K562 (cell line): ENCODE measurements around the gene LY6G6D. TPM values are rescaled to one million over a fixed set of nuclear protein-coding genes. Genes with fewer than 3 reads are reported as not detected.

ENCODE experiments used
- ASH1L ChIP-seq: fragments of 450-650 bp; IDR thresholded peaks from 2 replicates; pipeline ENCODE4 v1.6.1; 2018; ENCODE audit warnings: borderline replicate concordance, mild to moderate bottlenecking, low read depth; ENCODE audit not compliant: partially characterized antibody
- BCOR ChIP-seq: fragments of 450-650 bp; IDR thresholded peaks from 2 replicates; pipeline ENCODE4 v1.6.1; 2016
- BRCA1 ChIP-seq, 2 experiments: fragments of 450-650 bp in 1 of 2; sonication (generic) in 1 of 2; formaldehyde crosslinking in 1 of 2; IDR thresholded peaks; 2 replicates each; pipeline versions ENCODE4 v1.5.0 to v1.6.1; 2017 to 2020; ENCODE audit warnings: mild to moderate bottlenecking in 1 of 2, missing genetic modification reagents in 1 of 2
- DLX4 ChIP-seq: fragments of 250-450 bp; sonication (Bioruptor Pico); IDR thresholded peaks from 2 replicates; pipeline ENCODE4 v1.6.1; 2021; ENCODE audit warnings: mild to moderate bottlenecking
- KDM5B ChIP-seq: fragments of 200-600 bp; sonication (generic); IDR thresholded peaks from 2 replicates; pipeline ENCODE4 v1.6.1; 2012; ENCODE audit warnings: low read depth, mild to moderate bottlenecking, moderate library complexity, low read length, control low read depth, inconsistent platforms; ENCODE audit not compliant: insufficient replicate concordance
- NCOR1 ChIP-seq: fragments of 450-650 bp; IDR thresholded peaks from 2 replicates; pipeline ENCODE4 v1.6.1; 2016; ENCODE audit warnings: mild to moderate bottlenecking, moderate library complexity
- SRF ChIP-seq, 2 experiments: fragments of 250-450, 450-650 bp in 1 of 2; sonication (Bioruptor Pico) in 1 of 2; sonication (generic) in 1 of 2; formaldehyde crosslinking; IDR thresholded peaks; 2 replicates each; pipeline versions ENCODE4 v1.5.0 to v1.5.1; 2020 to 2022; ENCODE audit warnings: mild to moderate bottlenecking in 1 of 2, missing genetic modification reagents in 1 of 2
- STAT6 ChIP-seq: sonication (generic); formaldehyde crosslinking; IDR thresholded peaks from 2 replicates; pipeline ENCODE4 v1.8.1; 2023; ENCODE audit warnings: mild to moderate bottlenecking, missing genetic modification reagents
- ZFP30 ChIP-seq: fragments of 250-450 bp; sonication (Bioruptor Pico); IDR thresholded peaks from 2 replicates; pipeline ENCODE4 v1.8.0; 2022; ENCODE audit warnings: moderate library complexity, mild to moderate bottlenecking, inconsistent platforms, borderline replicate concordance
- ZFX ChIP-seq: sonication (generic); formaldehyde crosslinking; IDR thresholded peaks from 2 replicates; pipeline ENCODE4 v1.8.0; 2022; ENCODE audit warnings: mild to moderate bottlenecking, missing genetic modification reagents, moderate library complexity
- ZNF143 ChIP-seq: sonication (generic); formaldehyde crosslinking; IDR thresholded peaks from 2 replicates; pipeline ENCODE4 v1.9.0; 2022; ENCODE audit warnings: mild to moderate bottlenecking, missing genetic modification reagents
- ZNF311 ChIP-seq: fragments of 250-450 bp; sonication (Bioruptor Pico); IDR thresholded peaks from 2 replicates; pipeline ENCODE4 v1.4.0; 2020; ENCODE audit warnings: mild to moderate bottlenecking, moderate library complexity
- ZNF57 ChIP-seq: fragments of 450-650 bp; formaldehyde crosslinking; IDR thresholded peaks from 2 replicates; pipeline ENCODE4 v1.4.0; 2020; ENCODE audit warnings: mild to moderate bottlenecking, moderate library complexity
- ZNF592 ChIP-seq: fragments of 450-650 bp; IDR thresholded peaks from 2 replicates; pipeline ENCODE4 v1.6.1; 2017; ENCODE audit warnings: antibody characterized with exemption, mild to moderate bottlenecking
- ZNF699 ChIP-seq: fragments of 250-450 bp; sonication (Bioruptor Pico); IDR thresholded peaks from 2 replicates; pipeline ENCODE4 v1.8.0; 2021; ENCODE audit warnings: mild to moderate bottlenecking, moderate library complexity; ENCODE audit not compliant: insufficient replicate concordance
- ZNF830 ChIP-seq: fragments of 250-450 bp; sonication (Bioruptor Pico); IDR thresholded peaks from 2 replicates; pipeline ENCODE4 v1.5.0; 2021; ENCODE audit warnings: mild to moderate bottlenecking
- polyA plus RNA-seq, 8 experiments: library from polyadenylated mRNA; depleted of rRNA in 4 of 8; stranded (reverse) in 5 of 8; unstranded in 3 of 8; fragments of >200 nt; fragmentation: Nextera tagmentation in 2 of 8; fragmentation: Illumina TruSeq in 1 of 8; extraction: Ambion mirVana in 2 of 8; extraction: Trizol in 1 of 8; gene quantifications; 2 replicates each; pipeline versions ENCODE4 v1.2.1 to v1.2.3, GENCODE V29; 2011 to 2014; ENCODE audit warnings: inconsistent platforms in 1 of 8, missing spikeins in 1 of 8
- total RNA-seq, 7 experiments: library from RNA; depleted of rRNA in 6 of 7; stranded (reverse); fragments of >200 nt in 6 of 7; fragmentation: Illumina TruSeq in 2 of 7; extraction: Trizol in 2 of 7; gene quantifications; 2 replicates each; pipeline versions ENCODE4 v1.2.1 to v1.2.3, GENCODE V29; 2011 to 2021; ENCODE audit warnings: low replicate concordance in 1 of 7
- TF ChIP-seq, protein P1 (sequence below): fragments of 450-650 bp; IDR thresholded peaks from 2 replicates; pipeline ENCODE4 v1.6.1; 2014; ENCODE audit warnings: low read depth, mild to moderate bottlenecking, moderate library complexity, borderline replicate concordance
- TF ChIP-seq, protein P2 (sequence below): fragments of 450-650 bp; formaldehyde crosslinking; IDR thresholded peaks from 2 replicates; pipeline ENCODE4 v1.4.0; 2022; ENCODE audit warnings: mild to moderate bottlenecking, moderate library complexity

The LY6G6D gene
- total and polyA plus RNA-seq, 9 of the 15 experiments (the other 6 are each of a cell fraction or from before 2014, with no cell fraction given), result 0.30 to 0.38 TPM; not detected in 7

GRCh38 chr6:31729979-31730630 is 15.0 kb downstream of the LY6G6D start (continued):
- TF ChIP-seq ASH1L (no peak), SRF (CRISPR knock-in tag; IDR thresholded peaks at IDR 0.05) (peak; percentile 73 to 83; a peak in 2 of 4 replicates), ZNF143 (CRISPR knock-in tag) (no peak), NCOR1 (no peak), ZFP30 (CRISPR knock-in tag) (peak; percentile 87; the same call in 1 of the 2 replicates), ZNF311 (no peak), DLX4 (CRISPR knock-in tag) (peak; percentile 89), ZNF830 (CRISPR knock-in tag) (peak; percentile 100), KDM5B (peak; percentile 78), ZNF592 (no peak), ZNF699 (CRISPR knock-in tag) (no peak), ZNF57 (CRISPR knock-in tag) (peak; percentile 95), ZFX (CRISPR knock-in tag) (no peak), BCOR (no peak), STAT6 (peak; percentile 63), BRCA1 (IDR thresholded peaks at IDR 0.05) (no peak), BRCA1 (CRISPR knock-in tag; IDR thresholded peaks at IDR 0.05) (no peak)
- TF ChIP-seq, protein P1, sequence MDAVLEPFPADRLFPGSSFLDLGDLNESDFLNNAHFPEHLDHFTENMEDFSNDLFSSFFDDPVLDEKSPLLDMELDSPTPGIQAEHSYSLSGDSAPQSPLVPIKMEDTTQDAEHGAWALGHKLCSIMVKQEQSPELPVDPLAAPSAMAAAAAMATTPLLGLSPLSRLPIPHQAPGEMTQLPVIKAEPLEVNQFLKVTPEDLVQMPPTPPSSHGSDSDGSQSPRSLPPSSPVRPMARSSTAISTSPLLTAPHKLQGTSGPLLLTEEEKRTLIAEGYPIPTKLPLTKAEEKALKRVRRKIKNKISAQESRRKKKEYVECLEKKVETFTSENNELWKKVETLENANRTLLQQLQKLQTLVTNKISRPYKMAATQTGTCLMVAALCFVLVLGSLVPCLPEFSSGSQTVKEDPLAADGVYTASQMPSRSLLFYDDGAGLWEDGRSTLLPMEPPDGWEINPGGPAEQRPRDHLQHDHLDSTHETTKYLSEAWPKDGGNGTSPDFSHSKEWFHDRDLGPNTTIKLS, result no peak
- TF ChIP-seq, protein P2, sequence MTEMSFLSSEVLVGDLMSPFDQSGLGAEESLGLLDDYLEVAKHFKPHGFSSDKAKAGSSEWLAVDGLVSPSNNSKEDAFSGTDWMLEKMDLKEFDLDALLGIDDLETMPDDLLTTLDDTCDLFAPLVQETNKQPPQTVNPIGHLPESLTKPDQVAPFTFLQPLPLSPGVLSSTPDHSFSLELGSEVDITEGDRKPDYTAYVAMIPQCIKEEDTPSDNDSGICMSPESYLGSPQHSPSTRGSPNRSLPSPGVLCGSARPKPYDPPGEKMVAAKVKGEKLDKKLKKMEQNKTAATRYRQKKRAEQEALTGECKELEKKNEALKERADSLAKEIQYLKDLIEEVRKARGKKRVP, result peak; percentile 91
